Astrocyte of the spinal cord (primary cell): ENCODE results near the gene PODXL2.

ENCODE experiments used
- DNase-seq: peaks from one replicate; pipeline ENCODE4 v3.0.0; 2011; ENCODE audit warnings: low read depth, low spot score
- H3K4me3 ChIP-seq: 2 replicates; pipeline ENCODE4 v1.5.1; 2011; ENCODE audit warnings: low read depth, mild to moderate bottlenecking, low read length, moderate library complexity
- in situ Hi-C: cut with HindIII; loops from 2 replicates; pipeline ENCODE4 v1.10.0; 2017; ENCODE audit warnings: low sequenced_read_pairs
- TF ChIP-seq, protein P1 (sequence below): IDR thresholded peaks from 2 replicates; pipeline ENCODE4 v1.5.1; 2012; ENCODE audit warnings: low read depth, mild to moderate bottlenecking, low read length, inconsistent platforms

Gene PODXL2

DNA sequence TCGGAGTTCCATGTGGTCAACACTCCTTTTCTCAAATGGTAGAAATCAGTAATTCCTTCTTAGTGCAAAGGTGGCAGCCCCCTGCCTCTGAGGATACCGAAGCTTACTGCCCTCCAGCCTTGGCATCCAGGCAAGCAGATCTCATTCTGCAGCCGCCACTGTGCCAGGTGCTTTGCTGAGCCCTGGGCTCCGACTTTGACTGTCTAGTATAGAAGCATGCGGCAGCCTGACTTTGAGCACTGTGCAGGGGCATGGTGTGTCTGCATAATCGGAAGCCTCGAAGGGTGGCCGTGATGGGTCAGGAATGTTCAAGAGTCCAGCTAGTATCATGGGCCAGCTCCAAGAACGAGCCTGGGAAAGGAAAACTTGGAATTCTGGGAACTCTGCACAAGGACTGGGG is 83.5 kb downstream of the PODXL2 start:
- in situ Hi-C loops, result no loop called here
- TF ChIP-seq, protein P1, sequence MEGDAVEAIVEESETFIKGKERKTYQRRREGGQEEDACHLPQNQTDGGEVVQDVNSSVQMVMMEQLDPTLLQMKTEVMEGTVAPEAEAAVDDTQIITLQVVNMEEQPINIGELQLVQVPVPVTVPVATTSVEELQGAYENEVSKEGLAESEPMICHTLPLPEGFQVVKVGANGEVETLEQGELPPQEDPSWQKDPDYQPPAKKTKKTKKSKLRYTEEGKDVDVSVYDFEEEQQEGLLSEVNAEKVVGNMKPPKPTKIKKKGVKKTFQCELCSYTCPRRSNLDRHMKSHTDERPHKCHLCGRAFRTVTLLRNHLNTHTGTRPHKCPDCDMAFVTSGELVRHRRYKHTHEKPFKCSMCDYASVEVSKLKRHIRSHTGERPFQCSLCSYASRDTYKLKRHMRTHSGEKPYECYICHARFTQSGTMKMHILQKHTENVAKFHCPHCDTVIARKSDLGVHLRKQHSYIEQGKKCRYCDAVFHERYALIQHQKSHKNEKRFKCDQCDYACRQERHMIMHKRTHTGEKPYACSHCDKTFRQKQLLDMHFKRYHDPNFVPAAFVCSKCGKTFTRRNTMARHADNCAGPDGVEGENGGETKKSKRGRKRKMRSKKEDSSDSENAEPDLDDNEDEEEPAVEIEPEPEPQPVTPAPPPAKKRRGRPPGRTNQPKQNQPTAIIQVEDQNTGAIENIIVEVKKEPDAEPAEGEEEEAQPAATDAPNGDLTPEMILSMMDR, result no peak
- H3K4me3 ChIP-seq, result no peak overlapping the region
- no peak for DNase-seq

DNA sequence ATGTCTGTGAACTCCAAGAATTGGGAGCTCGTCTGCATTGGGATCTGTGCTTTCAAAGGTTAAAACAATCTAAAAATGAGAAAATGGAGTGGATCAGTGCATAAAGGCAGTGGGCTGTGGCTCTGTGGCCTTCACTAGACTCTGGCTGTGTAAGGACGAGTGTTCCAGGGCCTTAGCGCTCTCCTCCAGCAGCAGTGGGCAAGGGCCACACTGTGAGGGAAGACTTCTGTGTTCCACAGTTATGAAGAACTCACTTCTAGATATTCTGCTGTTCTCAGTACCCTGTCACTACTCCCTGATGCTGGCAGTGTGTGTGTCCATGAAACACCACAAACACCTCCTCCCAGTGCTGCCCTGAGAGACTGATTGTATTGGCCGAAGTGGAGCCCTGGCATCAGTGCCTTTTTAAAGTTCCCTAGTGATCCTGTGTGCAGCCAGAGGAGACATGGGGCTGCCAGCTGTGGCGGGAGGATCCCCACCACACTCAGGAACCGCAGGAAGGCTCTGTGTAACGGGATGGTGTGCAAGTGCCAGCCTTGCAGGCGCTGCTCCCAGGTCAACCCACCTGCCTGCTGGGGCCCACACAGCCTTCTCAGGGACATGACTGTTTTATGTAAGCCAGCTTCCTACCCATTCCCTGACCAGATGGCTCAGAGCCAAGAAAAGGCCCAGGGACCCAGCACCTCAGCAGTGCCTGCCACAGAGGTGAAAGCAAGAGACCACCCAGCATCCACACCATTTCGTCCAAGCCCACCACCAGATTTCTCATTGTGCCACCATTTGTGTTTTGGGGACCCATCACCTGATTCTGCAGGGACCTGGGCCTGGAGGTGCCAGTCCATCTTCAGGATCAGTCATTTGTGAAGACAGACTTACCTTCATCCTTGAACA is 84.1 kb downstream of the PODXL2 start:
- no peak overlapping the region for H3K4me3 ChIP-seq
- no peak for DNase-seq
- in situ Hi-C loops, result no loop called here
- TF ChIP-seq, protein P1, result no peak

DNA sequence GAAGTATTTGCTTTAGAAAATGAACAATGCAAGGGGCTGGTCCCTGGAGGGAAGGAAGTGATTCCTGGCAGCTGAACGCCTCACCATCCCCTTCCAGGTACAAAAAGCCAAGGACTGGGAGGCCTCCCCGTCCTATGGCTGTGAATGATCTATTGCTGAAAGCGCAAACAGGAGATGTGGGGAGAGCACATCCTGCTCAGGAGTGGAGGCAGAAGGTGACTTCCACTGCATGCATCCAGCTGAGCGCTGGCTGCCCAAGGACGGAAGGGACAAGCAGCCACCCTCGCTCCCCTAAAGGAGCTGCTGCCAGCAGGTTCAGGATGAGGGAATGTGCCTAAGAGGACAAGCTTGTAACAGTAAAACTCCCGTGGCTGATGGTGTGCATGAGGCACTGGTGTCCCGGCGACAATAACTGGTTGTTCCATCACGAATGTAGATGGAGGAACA is 85.2 kb downstream of the PODXL2 start:
- no peak for DNase-seq
- in situ Hi-C loops, result no loop called here
- TF ChIP-seq, protein P1, result no peak
- H3K4me3 ChIP-seq, result no peak overlapping the region

DNA sequence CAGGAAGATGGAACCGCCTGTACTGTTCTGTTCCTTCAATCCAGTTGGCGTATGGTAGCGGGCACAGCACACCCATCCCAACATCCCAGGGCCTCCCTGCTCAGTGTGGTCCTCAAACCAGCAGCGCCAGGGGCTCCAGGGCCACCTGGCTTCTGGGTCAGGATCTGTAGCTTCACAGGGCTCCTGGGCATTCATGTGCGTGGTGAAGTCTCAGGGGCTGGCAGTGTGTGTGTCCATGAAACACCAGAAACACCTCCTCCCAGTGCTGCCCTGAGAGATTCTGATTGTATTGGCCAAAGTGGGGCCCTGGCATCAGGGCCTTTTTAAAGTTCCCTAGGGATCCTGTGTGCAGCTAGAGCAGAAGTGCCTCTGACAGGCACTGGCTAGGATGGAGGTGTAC is 85.9 kb downstream of the PODXL2 start:
- TF ChIP-seq, protein P1, result no peak
- in situ Hi-C loops, result no loop called here
- H3K4me3 ChIP-seq, result no peak overlapping the region
- DNase-seq, result no peak

DNA sequence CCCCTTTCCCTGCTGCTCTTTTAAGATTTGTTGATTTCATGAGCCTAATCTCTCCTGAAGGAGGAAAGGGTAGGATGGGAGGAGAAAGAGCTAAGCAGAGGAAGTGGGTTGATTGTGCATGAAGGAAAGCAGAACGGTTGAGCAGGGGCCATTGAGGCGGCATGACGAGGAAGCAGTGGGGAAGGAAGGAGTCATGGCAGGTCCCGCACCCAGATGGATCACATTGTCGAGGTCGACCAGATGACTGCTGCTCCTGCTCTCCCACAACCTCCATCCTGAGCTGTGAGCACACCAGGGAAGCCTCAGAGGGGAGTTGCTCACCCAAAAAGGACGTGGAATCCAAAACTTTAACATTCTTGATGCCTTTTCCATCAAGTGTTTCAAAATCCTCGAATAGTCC is 86.5 kb downstream of the PODXL2 start:
- TF ChIP-seq, protein P1, result no peak
- DNase-seq, result no peak
- in situ Hi-C loops, result no loop called here
- no peak overlapping the region for H3K4me3 ChIP-seq

- H3K4me3 ChIP-seq, result no peak overlapping the region
- no peak for DNase-seq
- TF ChIP-seq, protein P1, result no peak
- in situ Hi-C loops, result no loop called here
Measured at GRCh38 chr3:127716384-127716783, 87.4 kb downstream of the PODXL2 start.
